ENCODE results near the gene FLRT3.

Gene FLRT3

GRCh38 chr20:14299831-14300230 lies 37.6 kb downstream of the FLRT3 start:
- no peak overlapping the region for H3K4me3 ChIP-seq (ENCODE audit: low read depth, low read length)
- no peak for DNase-seq (ENCODE audit: low read depth, low spot score)
- ChIA-PET CTCF (no interaction called here), POLR2A (no interaction called here)
- no peak for TF ChIP-seq CTCF (IDR thresholded peaks at IDR 0.05; ENCODE audit: insufficient read depth, low read length, missing control alignments)

GRCh38 chr20:14295770-14296309 lies 41.6 kb downstream of the FLRT3 start:
- ChIA-PET CTCF (interaction anchor here (1.1 kb wide), 1 partner anchor 11 kb away, joined by 4 read pairs; no protein-coding TSS in a partner anchor), POLR2A (no interaction called here)
- no peak for TF ChIP-seq CTCF (IDR thresholded peaks at IDR 0.05; ENCODE audit: insufficient read depth, low read length, missing control alignments)
- H3K4me3 ChIP-seq (ENCODE audit: low read depth, low read length), result no peak overlapping the region
- DNase-seq (ENCODE audit: low read depth, low spot score), result no peak

- H3K4me3 ChIP-seq (ENCODE audit: low read depth, low read length), result no peak overlapping the region
- TF ChIP-seq CTCF (IDR thresholded peaks at IDR 0.05; ENCODE audit: insufficient read depth, low read length, missing control alignments), result no peak
- CTCF ChIA-PET, result no interaction called here
- no peak for DNase-seq (ENCODE audit: low read depth, low spot score)
- POLR2A ChIA-PET, result no interaction called here
Measured at GRCh38 chr20:14295238-14295637, 42.2 kb downstream of the FLRT3 start.

- H3K4me3 ChIP-seq (ENCODE audit: low read depth, low read length), result no peak overlapping the region
- ChIA-PET CTCF (interaction anchor here (1.0 kb wide), 1 partner anchor 102 kb away, joined by 3 read pairs; no protein-coding TSS in a partner anchor), POLR2A (no interaction called here)
- DNase-seq (ENCODE audit: low read depth, low spot score), result no peak
- no peak for TF ChIP-seq CTCF (IDR thresholded peaks at IDR 0.05; ENCODE audit: insufficient read depth, low read length, missing control alignments)
Measured at GRCh38 chr20:14291502-14291901, 45.9 kb downstream of the FLRT3 start.

- POLR2A ChIA-PET, result no interaction called here
- H3K4me3 ChIP-seq (ENCODE audit: low read depth, low read length), result no peak overlapping the region
- DNase-seq (ENCODE audit: low read depth, low spot score), result no peak
- TF ChIP-seq CTCF (IDR thresholded peaks at IDR 0.05; ENCODE audit: insufficient read depth, low read length, missing control alignments), result no peak
- CTCF ChIA-PET, result no interaction called here
Measured at GRCh38 chr20:14288341-14289330, 48.8 kb downstream of the FLRT3 start.

- no peak for DNase-seq (ENCODE audit: low read depth, low spot score)
- POLR2A ChIA-PET, result no interaction called here
- H3K4me3 ChIP-seq (ENCODE audit: low read depth, low read length), result no peak overlapping the region
- CTCF ChIA-PET, result interaction anchor here (0.6 kb wide), 1 partner anchor 12 kb away, joined by 4 read pairs; no protein-coding TSS in a partner anchor
- no peak for TF ChIP-seq CTCF (IDR thresholded peaks at IDR 0.05; ENCODE audit: insufficient read depth, low read length, missing control alignments)
Measured at GRCh38 chr20:14284443-14284842, 53.0 kb downstream of the FLRT3 start.
